ENCODE measurements around the gene CTSE. TPM values are rescaled to one million over a fixed set of nuclear protein-coding genes. Genes with fewer than 3 reads are reported as not detected.

CTSE gene
- total and polyA plus RNA-seq, 9 of the 15 experiments (the other 6 are each of a cell fraction or from before 2014, with no cell fraction given): 0.04 to 0.18 (median 0.09) TPM; not detected in 4

DNA sequence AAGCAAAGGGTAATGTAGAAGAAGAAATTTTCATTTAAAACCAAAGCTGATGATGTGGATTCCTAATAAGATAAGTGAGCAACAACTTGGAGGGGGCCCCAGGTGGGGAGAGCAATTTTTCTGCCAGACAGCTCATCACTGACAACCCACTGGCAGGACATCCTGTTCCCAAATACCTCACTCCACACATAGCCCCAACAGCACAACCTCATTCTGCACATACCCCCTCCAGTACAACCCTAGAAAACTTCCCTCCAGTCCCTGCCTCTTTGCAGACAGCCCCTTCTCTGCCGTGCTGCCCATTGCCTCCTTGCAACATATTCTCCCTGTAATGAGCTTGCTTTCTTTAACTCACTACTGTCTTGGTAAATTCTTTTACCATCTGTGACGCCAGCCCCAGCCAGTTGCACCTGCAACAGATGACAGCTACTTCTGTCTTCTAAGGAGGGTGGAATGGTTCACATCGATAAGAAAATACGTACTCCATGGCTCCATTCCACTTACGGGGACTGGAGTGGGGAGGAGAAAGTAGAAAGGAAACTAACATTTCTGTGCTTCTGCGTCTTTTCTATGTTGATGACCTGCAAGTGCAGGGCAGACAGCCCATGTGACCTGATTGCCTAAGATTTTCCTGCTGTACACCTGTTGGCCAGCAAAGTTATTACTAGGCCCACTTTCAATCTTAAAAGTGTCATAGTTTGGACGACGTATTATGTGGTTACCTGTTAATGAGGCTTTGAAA lies 44.0 kb upstream of the CTSE start (continued):
- TF ChIP-seq TCF3 (CRISPR knock-in tag; IDR thresholded peaks at IDR 0.05) (peak; percentile 76), ARID1B (IDR thresholded peaks at IDR 0.05) (peak; percentile 48), CHD1 (IDR thresholded peaks at IDR 0.05; ENCODE audit: low read length) (no peak), ZEB2 (IDR thresholded peaks at IDR 0.05) (peak; percentile 27; the same call in 1 of the 2 replicates), TRIM24 (IDR thresholded peaks at IDR 0.05) (peak in 1 of 2 experiments; percentile 48; a peak in 1 of 4 replicates), POLR2AphosphoS5 (IDR thresholded peaks at IDR 0.05; ENCODE audit: control insufficient read depth, insufficient read depth, low read depth, low read length) (0 out of 2 replicates have a peak, but pooled peaks have one; percentile 39), FOXM1 (IDR thresholded peaks at IDR 0.05; ENCODE audit: low read depth) (0 out of 2 replicates have a peak, but pooled peaks have one; percentile 18), FOXM1 (CRISPR knock-in tag; IDR thresholded peaks at IDR 0.05; ENCODE audit: low read depth) (no peak), CREB1 (IDR thresholded peaks at IDR 0.05) (no peak), CREB1 (CRISPR knock-in tag; IDR thresholded peaks at IDR 0.05) (peak; percentile 41; the same call in 1 of the 2 replicates), ZNF507 (tag; conservative IDR thresholded peaks at IDR 0.05) (no peak), MBD2 (IDR thresholded peaks at IDR 0.05; ENCODE audit: borderline replicate concordance, low read depth) (no peak), GATAD2A (IDR thresholded peaks at IDR 0.05) (no peak), CBFA2T3 (IDR thresholded peaks at IDR 0.05) (peak; percentile 76), NCOR1 (IDR thresholded peaks at IDR 0.05) (peak; percentile 18; the same call in 1 of the 2 replicates), DDX20 (tag; IDR thresholded peaks at IDR 0.05; ENCODE audit: low read depth) (no peak)
- TF ChIP-seq, protein P1, sequence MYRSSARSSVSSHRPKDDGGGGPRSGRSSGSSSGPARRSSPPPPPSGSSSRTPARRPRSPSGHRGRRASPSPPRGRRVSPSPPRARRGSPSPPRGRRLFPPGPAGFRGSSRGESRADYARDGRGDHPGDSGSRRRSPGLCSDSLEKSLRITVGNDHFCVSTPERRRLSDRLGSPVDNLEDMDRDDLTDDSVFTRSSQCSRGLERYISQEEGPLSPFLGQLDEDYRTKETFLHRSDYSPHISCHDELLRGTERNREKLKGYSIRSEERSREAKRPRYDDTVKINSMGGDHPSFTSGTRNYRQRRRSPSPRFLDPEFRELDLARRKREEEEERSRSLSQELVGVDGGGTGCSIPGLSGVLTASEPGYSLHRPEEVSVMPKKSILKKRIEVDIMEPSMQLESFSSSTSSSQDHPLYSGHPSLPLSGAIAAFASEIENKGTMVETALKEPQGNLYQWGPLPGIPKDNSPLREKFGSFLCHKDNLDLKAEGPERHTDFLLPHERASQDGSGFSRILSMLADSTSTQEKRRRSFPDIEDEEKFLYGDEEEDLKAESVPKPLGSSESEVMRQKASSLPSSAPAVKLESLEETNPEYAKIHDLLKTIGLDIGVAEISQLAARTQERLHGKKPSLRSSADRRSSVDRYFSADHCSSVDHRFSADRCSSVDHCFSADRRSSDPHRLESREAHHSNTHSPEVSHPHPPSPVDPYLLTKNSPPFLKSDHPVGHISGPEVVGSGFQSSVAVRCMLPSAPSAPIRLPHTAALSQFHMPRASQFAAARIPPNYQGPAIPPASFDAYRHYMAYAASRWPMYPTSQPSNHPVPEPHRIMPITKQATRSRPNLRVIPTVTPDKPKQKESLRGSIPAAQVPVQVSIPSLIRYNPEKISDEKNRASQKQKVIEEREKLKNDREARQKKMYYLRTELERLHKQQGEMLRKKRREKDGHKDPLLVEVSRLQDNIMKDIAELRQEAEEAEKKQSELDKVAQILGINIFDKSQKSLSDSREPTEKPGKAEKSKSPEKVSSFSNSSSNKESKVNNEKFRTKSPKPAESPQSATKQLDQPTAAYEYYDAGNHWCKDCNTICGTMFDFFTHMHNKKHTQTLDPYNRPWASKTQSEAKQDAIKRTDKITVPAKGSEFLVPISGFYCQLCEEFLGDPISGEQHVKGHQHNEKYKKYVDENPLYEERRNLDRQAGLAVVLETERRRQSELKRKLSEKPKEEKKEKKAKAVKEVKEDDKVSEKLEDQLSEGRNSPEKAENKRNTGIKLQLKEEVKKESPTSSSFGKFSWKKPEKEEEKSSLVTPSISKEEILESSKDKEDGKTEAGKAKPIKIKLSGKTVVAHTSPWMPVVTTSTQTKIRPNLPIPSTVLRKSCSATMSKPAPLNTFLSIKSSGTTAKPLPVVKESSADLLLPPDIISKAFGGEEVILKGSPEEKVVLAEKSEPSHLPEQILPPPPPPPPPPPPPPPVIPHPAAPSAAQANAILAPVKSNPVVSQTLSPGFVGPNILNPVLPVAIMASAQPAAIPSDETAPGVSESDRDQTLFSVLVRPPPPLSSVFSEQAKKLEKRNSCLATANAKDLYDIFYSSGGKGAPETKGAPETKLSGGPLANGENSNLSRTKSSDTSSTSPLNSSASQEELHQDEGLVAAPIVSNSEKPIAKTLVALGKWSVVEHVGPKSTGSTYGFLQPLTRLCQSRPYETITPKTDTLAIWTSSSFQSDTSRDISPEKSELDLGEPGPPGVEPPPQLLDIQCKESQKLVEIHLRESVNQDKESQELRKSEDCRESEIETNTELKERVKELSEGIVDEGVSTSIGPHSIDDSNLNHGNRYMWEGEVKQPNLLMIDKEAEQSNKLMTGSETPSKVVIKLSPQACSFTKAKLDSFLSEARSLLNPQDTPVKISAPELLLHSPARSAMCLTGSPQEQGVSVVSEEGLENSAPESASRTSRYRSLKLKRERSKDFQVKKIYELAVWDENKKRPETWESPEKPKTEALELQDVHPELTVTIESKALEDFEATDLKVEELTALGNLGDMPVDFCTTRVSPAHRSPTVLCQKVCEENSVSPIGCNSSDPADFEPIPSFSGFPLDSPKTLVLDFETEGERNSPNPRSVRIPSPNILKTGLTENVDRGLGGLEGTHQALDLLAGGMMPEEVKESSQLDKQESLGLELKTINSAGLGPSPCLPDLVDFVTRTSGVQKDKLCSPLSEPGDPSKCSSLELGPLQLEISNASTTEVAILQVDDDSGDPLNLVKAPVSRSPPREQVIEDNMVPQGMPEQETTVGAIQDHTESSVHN (IDR thresholded peaks at IDR 0.05; ENCODE audit: borderline replicate concordance in 1 of 2, low read depth in 1 of 2): no peak
